ENCODE data around the gene CYP2W1. TPM values are rescaled to one million over a fixed set of nuclear protein-coding genes. Genes with fewer than 3 reads are reported as not detected.

CYP2W1 gene
- total RNA-seq, 1 donor from 2014 or later: not detected

DNA sequence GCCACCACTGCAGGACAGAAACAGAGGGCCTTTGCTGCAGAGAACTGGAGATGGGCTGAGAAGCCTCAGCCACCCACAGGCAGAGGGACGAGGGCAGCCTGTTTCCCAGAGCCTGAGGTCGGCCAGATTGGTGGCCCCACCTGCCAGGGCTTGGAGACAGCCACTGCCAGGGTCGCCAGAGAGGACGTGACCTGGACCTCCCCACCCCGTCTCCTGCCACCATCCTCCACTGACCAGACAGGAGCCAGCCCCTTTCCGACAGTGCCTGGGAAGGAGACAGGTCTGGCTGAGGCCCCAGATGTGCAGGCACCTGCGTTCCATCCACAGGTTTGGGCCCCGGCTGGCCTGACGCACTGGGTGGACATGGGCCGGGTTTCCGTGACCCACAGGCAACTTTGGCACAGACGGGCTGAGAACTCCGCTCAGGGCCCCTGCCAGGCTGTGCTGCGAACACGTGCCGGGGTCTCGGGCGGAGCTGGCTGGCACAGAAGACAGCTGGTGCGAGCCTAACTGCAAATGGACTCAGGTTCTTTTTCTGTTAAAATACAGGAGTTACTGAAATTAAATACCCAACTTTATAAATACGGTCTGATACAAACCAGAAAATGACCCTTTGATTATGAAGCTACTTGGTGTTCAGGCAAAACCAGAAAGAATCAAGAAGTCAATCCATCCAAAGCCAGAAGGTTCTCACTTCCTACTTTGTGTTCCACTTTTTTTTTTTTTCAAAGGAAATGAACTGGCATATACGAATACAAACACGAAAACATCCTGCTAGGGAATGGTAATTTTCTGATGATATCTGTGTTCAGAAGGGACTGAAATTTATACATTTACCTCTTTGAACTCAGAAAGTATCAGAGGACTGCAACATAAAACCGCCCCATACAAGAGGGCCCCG is 14.5 kb upstream of the CYP2W1 start:
- ATAC-seq (no peak), DNase-seq (no peak)
- TF ChIP-seq, protein P1, sequence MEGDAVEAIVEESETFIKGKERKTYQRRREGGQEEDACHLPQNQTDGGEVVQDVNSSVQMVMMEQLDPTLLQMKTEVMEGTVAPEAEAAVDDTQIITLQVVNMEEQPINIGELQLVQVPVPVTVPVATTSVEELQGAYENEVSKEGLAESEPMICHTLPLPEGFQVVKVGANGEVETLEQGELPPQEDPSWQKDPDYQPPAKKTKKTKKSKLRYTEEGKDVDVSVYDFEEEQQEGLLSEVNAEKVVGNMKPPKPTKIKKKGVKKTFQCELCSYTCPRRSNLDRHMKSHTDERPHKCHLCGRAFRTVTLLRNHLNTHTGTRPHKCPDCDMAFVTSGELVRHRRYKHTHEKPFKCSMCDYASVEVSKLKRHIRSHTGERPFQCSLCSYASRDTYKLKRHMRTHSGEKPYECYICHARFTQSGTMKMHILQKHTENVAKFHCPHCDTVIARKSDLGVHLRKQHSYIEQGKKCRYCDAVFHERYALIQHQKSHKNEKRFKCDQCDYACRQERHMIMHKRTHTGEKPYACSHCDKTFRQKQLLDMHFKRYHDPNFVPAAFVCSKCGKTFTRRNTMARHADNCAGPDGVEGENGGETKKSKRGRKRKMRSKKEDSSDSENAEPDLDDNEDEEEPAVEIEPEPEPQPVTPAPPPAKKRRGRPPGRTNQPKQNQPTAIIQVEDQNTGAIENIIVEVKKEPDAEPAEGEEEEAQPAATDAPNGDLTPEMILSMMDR (IDR thresholded peaks at IDR 0.05): no peak
- Histone ChIP-seq H3K4me3 (no peak overlapping the region), H3K9me3 (no peaks in the 10 kb centered on the region), H3K27ac (no peak overlapping the region), H3K4me1 (peaks cover 55% of the 10 kb centered on the region), H3K27me3 (ENCODE audit: low read depth) (no peaks in the 10 kb centered on the region), H3K36me3 (peaks cover 72% of the 10 kb centered on the region)
- intact Hi-C loops (cut with DNase I): no loop called here

GRCh38 chr7:969403-969802 is 13.6 kb upstream of the CYP2W1 start:
- Histone ChIP-seq H3K4me3 (no peak overlapping the region), H3K4me1 (peaks cover 55% of the 10 kb centered on the region), H3K36me3 (peaks cover 76% of the 10 kb centered on the region), H3K27ac (no peak overlapping the region), H3K9me3 (no peaks in the 10 kb centered on the region), H3K27me3 (ENCODE audit: low read depth) (no peaks in the 10 kb centered on the region)
- ATAC-seq (no peak), DNase-seq (no peak)
- TF ChIP-seq, protein P1 (IDR thresholded peaks at IDR 0.05): no peak
- intact Hi-C loops (cut with DNase I): no loop called here

GRCh38 chr7:970744-971143 is 12.2 kb upstream of the CYP2W1 start:
- intact Hi-C loops (cut with DNase I): no loop called here

GRCh38 chr7:972110-972509 is 10.9 kb upstream of the CYP2W1 start:
- intact Hi-C loops (cut with DNase I): no loop called here
- TF ChIP-seq, protein P1 (IDR thresholded peaks at IDR 0.05): no peak
- DNase-seq (no peak), ATAC-seq (no peak)
- Histone ChIP-seq H3K9me3 (no peaks in the 10 kb centered on the region), H3K27ac (no peak overlapping the region), H3K27me3 (ENCODE audit: low read depth) (no peaks in the 10 kb centered on the region), H3K36me3 (peaks cover 67% of the 10 kb centered on the region), H3K4me1 (peaks cover 36% of the 10 kb centered on the region), H3K4me3 (no peak overlapping the region)

More at GRCh38 chr7:970744-971143, 12.2 kb upstream of the CYP2W1 start:
- Histone ChIP-seq H3K9me3 (no peaks in the 10 kb centered on the region), H3K36me3 (peaks cover 76% of the 10 kb centered on the region), H3K27me3 (ENCODE audit: low read depth) (no peaks in the 10 kb centered on the region), H3K4me3 (no peak overlapping the region), H3K27ac (no peak overlapping the region), H3K4me1 (peaks cover 42% of the 10 kb centered on the region)
- DNase-seq (no peak), ATAC-seq (no peak)
- TF ChIP-seq, protein P1 (IDR thresholded peaks at IDR 0.05): no peak

- Histone ChIP-seq H3K27me3 (ENCODE audit: low read depth) (no peaks in the 10 kb centered on the region), H3K27ac (no peak overlapping the region), H3K9me3 (no peaks in the 10 kb centered on the region), H3K4me3 (no peak overlapping the region), H3K36me3 (peaks cover 60% of the 10 kb centered on the region), H3K4me1 (peaks cover 36% of the 10 kb centered on the region)
- TF ChIP-seq, protein P1 (IDR thresholded peaks at IDR 0.05): no peak
- ATAC-seq (no peak), DNase-seq (no peak)
- intact Hi-C loops (cut with DNase I): no loop called here
Observed at GRCh38 chr7:972676-973309, 10.2 kb upstream of the CYP2W1 start.

Measured in lower lobe of right lung (tissue), 2 donors.